ENCODE results near the gene LEFTY1.

LEFTY1 gene

DNA sequence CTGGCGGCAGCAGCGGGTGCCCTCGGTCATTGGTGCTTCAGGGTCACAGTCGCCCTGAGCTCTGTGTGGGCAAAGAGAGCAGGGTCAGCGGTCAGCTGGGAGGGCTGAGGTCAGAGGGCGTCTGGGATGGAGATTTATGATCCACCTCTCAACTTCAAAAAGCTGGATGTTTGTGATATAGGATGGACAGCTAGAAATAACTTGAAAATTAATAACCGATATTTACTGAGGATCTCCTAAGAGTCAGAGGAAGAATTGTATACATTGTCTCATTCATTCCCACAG lies 2.0 kb downstream of the LEFTY1 start:
- no peak for DNase-seq

DNA sequence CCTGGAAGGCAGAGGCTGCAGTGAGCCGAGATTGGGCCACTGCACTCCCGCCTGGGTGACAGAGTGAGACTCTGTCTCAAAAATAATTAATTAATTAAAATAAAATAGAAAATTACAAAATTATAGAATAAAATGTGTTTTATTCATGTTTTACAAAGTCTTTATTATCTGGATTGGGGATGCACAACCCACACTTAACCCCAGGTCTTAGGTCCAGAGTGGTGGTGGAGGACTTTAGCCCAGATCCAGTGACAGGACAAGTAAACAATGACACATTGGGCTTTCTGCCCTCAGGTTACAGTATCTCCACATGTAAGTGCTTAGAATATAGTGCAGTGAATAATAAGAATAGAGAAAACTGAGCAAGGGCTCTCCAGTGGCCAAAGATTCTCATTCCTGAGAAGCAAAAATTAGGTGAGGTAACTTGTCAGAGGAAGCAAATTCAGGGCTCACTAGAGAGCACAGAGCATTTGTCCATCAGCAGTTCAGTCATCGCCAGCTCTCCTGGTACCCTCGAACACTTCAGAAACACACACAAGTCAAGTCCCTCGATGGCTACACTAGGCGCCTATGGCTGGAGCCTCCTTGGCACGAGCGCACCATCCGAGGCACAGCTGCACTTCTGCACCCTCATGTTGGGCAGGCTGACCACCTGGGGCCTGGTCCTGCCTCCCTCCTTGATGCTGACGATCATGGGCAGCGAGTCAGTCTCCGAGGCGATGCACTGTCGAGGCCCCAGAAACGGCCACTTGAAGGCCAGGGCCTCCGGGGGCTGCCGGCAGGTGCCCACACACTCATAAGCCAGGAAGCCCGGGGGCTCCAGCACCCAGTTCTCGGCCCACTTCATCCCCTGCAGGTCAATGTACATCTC lies 2.6 kb downstream of the LEFTY1 start:
- no peak for DNase-seq

DNA sequence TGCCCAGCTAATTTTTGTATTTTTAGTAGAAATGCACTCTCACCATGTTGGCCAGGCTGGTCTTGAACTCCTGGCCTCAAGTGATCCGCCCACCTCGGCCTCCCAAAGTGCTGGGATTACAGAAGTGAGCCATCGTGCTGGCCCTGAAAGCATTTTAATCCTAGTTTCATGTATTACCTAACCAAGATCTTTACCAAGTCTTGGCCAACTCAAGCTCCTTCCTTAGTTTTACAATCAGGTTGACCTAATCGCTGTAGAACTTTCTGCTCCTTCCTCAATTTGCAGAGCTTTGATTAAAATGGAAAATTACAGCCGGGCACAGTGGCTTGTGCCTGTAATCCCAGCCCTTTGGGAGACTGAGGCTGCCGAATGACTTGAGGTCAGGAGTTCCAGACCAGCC lies 3.6 kb downstream of the LEFTY1 start:
- no peak for DNase-seq

DNA sequence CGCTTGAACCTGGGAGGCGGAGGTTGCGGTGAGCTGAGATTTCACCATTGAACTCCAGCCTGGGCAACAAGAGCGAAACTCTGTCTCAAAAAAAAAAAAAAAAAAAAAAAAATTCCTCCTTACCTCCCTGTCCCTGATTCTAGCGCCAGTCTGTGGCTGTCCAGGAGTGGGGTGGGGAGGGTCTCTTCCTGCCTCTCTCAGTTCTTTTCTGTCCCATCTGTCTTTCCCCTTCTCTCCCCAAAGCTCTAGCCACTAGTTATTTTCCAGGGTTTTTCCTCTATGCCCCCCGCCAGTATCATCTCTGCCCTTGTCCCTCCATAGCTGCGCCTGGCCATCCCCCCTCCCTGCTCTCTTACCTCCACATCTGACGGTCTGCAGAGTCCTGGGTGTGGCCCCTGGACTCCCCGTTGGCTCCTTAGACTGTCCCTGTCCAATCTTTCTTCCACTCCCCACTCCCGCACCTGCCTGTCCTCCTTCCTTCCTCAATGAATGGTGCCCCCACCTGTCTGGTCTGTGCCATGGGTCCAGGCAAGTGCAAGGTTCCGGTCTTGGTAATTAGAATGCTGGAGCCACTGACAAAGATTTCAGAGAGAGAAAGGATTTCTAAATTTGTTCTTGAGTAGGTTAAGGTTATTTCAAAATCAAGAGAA lies 5.2 kb downstream of the LEFTY1 start:
- no peak for DNase-seq

DNA sequence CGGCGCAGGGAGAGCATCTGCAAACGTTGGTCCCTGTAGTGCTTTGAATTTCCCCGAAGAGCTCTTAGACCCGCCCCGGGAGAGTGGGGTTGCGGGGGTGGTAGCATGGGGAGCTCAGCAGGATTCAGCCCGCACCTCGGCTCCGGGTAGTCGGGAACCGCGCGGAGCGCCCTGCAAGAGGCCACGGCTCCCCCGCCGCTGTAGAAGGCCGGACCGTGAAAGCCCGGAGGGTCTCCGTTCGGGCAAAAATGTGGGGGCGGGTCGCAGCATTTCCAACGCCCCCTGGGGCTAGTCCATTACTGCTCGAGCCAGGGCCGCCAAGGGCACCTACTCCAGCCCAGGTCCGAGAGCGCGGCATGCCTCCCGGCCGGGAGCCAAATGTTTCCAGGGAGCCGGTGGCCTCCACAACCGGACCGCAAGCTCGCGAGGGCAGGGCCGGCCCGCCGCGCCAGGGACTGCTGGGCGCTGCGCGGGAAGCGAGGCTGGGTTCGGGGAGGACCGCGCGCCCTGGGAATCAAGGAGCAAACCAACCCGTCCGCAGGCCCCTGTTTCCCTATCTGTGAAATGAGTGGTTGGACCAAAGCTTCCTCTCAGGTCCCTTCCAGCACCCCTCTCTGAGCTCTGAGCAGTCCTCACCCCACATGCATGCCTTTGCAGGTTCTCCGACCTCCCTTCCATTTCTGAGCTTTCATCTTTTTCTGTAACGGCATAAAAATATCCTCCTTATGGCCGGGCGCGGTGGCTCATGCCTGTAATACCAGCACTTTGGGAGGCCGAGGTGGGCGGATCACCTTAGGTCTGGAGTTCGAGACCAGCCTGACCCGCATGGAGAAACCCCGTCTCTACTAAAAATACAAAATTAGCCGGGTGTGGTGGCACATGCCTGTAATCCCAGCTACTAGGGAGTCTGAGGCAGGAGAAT lies 6.0 kb downstream of the LEFTY1 start:
- no peak for DNase-seq

DNA sequence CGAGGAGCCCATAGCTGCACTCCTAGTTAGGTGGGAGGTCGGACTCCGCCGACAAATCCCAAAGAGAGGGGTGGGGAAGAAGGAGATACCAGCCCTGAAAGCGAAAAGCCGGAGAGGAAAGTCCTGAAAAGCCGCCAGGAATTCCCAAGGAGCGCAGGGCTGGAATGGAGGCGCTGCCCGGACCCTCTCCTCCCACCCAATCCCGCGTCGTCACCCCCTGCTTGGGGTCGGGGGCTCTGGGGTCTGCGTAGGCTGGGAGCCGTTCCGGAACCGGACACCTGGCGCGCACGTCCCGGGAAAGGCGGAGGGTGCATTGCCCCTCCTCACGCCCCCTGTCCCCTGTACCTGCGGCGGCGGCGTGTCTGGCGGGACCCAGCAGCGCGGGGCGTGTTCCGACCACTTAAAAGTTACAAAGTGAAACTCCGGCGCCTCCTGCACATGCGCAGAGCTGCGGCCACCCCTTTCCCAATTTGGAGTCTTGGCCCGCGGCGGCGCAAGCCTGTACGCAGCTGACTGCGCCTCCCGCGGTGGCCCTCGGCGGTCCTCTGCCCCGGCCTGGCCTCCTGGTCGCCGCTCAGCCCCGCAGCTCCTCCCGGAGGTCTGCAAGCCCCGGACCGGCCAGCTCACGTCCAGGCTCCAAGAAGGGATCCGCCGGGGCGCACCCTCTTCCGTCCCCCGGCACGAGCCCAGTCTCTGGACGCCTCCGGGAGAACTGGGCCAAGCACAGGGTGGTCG lies 6.8 kb downstream of the LEFTY1 start, which contains the start of gene TMEM63A:
TSS of gene TMEM63A (minus strand) at position 422 of the 735 bp plus-strand sequence. CDS start 4,800 bp downstream, outside the sequence.
- DNase-seq: no peak

DNA sequence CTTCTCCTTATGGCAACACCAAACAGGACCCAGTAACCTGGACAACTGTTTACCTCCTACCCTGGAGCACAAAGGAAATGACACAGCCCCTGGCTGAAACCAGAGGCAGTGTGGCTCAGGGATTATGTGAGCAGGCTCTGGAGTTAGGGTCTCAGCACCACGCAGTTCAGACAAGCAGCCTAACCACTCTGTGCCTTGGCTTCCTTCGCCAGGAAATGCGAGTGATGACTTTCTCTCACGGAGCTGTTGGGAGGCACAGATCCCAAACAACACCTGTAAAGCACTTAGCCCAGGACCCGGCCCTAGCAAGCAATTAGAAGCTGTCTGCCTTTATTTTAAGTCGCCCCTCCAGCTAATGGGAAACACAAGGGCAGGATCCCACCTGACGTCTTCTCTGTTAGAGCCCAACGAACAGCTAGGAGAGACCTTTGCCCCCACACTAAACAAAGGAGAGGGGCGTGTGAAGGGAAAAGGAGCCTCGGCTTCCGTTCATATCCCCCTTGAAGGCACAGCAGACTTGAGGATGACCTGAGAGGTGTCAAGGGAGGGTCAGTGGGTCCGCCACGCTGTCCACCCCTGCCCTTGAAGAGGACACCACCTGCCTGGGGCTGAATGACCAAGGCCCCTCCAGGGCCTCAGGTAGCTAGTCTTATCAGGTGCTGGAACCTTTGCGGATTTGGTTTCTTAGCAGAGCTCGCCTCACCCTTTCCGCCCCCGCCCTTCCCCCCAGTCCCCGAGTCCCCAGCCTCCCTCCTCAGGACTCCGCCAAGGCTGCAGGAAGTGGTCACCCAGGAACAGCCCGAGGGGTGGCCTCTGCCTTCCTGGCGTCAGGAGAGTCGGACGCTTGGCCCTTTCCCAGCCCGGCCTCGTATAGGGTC lies 7.6 kb downstream of the LEFTY1 start:
- no peak for DNase-seq

DNA sequence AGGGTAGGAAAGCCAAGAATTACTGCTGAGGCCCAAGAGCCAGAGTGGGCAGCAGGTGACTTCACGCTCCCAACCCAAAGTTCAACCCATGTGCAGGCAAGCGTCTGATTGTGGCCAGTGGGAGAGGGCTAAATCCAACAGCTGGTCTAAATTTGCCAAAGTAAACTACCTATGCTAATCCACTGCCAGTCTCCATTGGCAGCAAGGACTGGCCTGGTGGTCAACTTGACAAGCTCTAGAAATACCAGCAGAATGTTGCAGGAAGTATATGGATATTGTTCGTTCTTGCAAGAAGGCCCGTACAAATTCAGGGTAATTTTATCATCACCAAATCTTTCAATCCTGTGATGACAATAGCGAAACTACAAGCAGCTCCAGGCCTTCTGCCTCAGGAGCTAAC lies 8.3 kb downstream of the LEFTY1 start:
- no peak for DNase-seq

DNA sequence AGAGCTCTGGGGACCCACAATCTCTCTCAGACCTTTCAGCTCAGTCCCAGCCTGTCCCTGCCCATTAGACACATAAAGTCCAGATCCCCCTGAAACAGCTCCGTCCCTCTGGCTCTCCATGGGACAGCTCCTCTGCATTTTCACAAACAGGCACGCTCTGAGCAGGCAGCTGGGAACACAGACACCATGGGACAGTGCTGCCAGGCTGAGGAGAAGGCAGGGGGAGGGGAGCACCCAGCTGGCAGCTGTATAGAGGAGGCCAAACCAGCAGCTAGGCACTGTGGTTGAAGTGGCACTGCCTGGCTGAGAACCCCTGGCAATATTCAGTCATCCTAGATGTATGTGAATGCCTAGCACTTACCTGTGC lies 8.7 kb downstream of the LEFTY1 start:
- DNase-seq: no peak

DNA sequence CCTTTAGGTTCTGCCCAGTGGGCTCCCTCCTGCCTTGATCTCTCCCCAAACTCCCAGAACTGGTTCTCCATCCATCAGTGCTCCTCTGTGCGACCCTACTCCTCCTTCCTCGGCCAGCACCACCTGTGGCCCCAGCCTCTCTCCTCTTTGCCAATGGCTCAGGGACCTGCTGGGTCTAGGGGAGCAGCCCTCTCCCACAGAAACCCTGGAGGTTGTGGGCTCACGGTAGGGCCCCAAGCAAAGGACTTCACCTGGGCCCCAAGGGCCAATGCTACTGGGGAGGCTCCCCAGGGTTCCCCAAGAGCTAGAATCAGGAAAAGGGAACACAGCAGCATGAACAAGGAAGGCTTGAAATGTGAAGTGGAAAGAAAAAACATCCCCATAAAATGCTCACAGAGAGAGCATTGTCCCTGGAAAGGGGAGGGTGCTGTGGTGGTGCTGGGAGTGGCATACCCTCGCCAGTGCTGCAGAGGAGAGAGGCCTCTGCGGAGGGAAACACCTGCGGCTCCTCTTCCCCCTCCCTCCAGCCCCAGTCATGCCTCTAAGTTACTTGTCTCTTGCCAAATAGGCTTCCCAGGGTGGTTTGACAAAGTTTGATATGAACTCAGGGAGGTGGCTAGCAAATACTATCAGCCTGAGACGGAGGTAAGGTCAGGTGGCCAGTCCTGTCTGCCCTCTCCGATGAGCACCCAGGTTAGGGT lies 9.3 kb downstream of the LEFTY1 start:
- DNase-seq: no peak

DNA sequence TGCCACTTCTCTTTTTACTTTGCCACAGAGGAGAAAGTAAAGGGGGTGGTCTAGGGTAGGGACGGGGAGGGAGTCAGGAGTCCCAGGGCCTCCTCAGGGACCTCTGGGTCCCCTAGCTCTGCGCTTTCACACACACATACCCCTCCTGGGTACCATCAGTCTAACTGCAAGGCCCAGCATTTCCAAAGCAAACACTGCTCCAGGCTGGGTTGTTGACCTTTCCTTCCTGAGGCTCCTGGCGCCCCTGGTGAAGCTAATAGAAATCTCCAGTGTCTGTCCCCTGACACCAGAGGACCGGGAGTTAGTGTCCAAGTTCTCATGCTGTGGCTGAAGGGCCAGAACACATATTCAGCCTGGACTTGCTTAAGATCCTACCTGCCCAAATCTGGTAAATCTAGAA lies 10.7 kb downstream of the LEFTY1 start:
- no peak for DNase-seq

DNA sequence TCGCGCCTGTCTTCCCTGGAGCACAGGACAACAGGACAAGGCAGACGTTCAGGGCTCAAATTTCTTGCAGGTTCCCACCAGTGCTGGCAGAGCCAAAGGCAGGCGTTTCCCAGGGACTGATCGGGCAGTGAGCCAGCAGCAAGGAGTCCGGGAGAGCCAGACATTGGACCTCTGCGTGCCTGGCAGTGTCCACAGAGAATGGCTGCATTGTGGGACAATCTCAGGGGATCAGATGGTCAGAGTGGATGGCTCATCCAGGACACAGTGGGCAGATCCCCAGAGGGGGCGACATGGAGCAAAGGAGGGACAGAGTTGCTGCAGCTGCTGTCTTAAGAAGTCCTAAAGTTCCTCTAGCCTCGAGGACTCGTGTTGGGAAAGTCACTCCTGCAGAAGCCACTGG lies 11.4 kb downstream of the LEFTY1 start:
- no peak for DNase-seq

DNA sequence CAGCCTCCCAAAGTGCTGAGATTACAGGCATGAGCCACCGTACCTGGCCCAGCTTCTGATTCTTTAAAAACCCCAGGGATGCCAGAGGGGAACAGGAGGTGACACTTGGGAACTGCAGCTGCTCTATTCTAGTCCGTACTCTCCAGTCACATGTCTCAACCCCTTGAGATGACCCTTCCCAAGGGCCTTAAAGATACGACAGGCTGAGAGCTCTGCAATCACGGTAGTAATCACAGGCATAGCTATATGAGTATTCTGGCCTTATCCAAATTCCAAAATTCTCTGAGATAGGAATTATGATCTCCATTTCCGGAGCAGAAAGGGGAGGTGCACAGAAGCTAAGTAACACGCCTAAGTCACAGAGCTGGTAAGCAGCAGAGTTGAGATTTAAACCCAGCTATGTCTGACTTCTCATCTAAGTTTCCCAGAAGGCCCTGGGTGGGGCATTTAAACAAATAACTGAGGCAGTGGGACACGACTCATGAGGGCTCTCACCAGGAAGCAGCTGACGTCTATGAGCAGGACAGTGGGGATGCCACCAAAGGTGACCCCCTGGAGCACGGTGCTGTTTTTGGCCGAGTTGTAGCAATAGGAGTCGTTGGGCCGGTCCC lies 11.9 kb downstream of the LEFTY1 start:
- no peak for DNase-seq

DNA sequence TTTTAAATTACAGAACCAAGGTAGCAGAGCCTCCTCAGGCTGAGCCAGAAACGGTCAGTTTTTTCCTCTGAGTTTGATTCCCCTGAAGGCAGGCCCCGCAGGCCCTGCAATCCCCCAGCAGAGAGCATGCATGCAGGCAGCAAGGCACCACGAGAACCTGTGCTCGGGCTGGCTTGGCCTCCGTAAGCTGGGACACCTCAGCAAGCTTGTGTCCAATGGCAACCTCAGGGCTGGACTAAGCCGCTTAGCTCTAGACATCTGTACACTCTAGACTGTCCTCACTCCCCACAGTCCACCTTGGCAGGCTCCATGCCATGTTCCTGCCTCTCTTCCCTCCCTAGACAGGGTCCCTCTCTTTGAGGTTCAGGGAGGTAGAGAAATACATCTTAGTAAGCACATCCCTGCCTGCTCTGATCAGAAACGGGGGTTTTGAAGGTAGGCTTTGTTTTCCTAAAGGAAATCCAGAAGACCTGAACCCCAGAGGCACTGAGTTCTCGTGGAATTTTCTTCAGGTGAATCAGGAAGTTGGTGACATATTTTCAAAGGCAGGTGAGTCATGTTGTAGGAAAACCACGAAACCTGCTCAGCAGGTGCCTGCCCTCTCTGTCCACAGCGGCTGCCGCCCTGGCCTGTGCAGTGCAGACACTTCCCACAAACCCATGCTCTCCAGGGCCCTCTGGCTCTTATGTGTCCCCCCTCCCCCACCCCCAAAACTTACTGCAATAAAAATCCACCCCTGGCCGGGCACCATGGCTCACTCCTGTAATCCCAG lies 13.7 kb downstream of the LEFTY1 start:
- no peak for DNase-seq

DNA sequence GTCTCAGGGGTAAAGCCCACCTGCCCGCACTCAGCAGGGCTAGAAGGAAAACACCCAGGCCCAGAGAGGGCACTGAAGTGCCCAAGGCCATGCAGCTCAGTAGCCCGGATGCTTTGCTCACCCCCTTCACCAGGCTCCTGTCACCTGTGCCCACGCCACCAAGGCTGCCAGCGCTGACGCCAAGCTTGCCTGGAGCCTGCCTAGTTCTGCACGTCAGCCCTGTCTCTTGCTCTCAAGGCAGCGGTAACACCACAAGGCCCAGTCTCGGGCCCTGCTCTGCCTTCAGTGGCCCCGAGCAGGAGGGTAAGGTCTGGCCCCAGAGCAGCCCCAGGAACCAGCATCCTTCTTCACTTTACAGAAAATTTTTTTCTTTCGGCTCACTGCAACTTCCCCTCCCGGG lies 14.5 kb downstream of the LEFTY1 start:
- no peak for DNase-seq

DNA sequence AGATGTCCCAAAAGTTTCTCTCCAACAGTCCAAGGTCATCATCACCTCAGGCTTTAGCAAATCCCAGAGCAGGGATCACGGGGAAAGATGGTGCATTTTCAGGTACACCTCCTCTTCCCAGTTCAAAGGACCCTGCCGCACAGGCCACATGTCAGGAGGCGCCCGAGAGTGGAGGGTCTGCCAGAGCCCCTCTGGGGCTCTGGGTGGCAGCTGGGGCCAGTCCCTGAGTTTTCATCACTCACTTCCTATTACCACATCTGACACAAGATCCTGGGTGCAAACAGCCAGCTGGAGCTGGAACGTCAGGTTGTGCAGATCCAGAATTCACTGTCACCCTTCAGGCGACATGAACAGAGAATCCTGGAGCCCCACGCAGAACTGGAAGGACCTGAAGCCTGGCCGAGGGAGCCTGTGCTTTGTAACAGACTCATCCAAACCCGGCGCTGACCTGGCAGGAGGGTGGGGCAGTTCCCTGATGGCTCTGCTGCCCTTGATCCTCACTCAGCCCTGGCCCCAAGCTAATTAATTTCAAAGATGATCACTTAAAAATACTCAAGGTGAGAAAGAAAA lies 15.6 kb downstream of the LEFTY1 start:
- DNase-seq: no peak

DNA sequence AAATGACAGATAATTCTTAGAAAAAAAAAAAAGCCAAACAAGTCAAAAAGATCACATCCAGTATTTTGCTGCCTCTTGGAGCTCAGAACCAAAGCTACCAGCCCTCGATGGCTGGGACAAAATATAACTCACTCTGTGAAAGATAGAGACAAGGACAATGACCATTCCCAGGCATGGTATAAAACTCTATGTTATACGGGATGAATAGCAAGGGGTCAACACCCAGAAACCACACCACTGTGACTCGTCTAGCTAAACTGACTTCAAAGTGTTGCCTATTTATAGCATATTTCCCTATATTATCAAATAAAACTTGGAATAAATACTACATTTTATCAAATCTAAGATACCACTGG lies 16.9 kb downstream of the LEFTY1 start:
- no peak for DNase-seq

DNA sequence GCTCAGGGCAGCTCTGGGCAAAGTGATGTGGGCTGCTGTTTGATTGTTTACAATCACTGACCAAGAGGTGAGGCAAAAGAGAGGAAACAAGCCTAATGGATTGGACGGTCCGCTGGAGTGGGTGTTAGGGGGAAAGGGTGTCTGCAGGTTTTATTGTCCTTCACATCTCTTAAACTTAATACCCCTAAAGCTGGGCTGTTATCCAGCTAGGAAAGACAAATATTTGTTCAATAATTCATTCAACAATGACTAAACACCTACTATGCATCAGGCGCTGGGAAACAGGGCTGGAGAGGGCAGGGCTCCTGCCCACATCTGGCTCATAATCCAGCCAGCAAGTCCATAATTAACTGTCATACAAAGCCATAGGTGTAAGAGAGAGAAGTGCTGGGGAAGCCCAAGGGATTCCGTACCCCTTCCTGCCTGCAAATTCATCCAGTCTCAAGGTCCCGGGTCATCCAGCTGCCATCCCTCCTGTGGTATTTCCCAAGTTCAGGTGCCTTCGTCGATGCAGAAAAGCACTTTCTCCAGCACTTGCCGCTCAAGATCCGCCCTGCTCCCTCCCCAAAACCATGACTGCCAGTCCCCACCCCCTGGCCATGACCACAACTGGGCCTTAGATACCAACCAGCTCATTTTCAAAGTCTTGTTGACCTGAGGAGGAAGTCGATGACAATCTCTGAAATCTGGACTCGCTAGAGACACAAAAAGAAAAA lies 17.4 kb downstream of the LEFTY1 start:
- DNase-seq: no peak

DNA sequence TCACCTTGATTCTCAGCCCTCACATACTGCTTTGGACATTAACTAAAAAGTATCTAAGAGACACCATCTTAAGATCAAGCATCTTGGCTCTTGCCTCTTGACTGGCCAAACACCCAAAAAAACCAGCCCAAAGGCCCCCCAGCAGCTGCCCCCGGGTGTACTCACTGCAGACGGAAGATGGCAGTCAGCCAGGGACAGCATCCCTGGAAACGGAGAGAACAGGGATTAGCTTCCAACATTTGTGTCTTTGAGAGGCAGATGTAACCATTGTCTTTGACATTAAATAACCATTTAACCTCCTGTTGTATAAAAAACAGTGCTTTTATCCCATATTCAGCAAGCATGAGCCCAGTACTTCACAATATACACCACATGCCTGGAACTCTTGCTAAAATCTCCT lies 18.0 kb downstream of the LEFTY1 start:
- DNase-seq: no peak
